GM23338 (cell line): ENCODE measurements around the gene STKLD1. TPM values are rescaled to one million over a fixed set of nuclear protein-coding genes. Genes with fewer than 3 reads are reported as not detected.

ENCODE experiments used
- ATAC-seq: fragments of 200-7000 bp; cut with Tn5 transposase; 3 replicates; pipeline ENCODE4 v1.9.1; 2020
- DNase-seq: peaks from one replicate; pipeline ENCODE4 v3.0.0-alpha.2; 2015; ENCODE audit warnings: low spot score
- H2AFZ ChIP-seq: fragments of 200-600 bp; sonication (generic); 2 replicates; pipeline ENCODE4 v1.8.0; 2016; ENCODE audit warnings: antibody characterized with exemption, mild to moderate bottlenecking, moderate library complexity
- H3F3A ChIP-seq: fragments of 200-600 bp; sonication (generic); replicated peaks from 2 replicates; pipeline ENCODE4 v1.8.0; 2017; ENCODE audit warnings: antibody characterized with exemption, mixed run types, low read depth
- H3K27ac ChIP-seq: fragments of 200-600 bp; sonication (generic); 2 replicates; pipeline ENCODE4 v1.6.1; 2016; ENCODE audit warnings: low read depth
- H3K27me3 ChIP-seq: fragments of 200-600 bp; sonication (generic); 2 replicates; pipeline ENCODE4 v1.8.0; 2016; ENCODE audit warnings: mild to moderate bottlenecking, mixed run types, moderate library complexity; ENCODE audit not compliant: insufficient read depth
- H3K36me3 ChIP-seq: fragments of 200-600 bp; sonication (generic); 2 replicates; pipeline ENCODE4 v1.8.0; 2016; ENCODE audit warnings: mild to moderate bottlenecking; ENCODE audit not compliant: insufficient read depth
- H3K4me1 ChIP-seq: fragments of 200-600 bp; sonication (generic); 2 replicates; pipeline ENCODE4 v1.8.0; 2016; ENCODE audit warnings: mild to moderate bottlenecking, moderate library complexity; ENCODE audit not compliant: insufficient read depth
- H3K4me2 ChIP-seq: fragments of 200-600 bp; sonication (generic); 2 replicates; pipeline ENCODE4 v1.7.1; 2017; ENCODE audit warnings: mixed run types
- H3K4me3 ChIP-seq: fragments of 200-600 bp; sonication (generic); 2 replicates; pipeline ENCODE4 v1.6.1; 2016; ENCODE audit warnings: mixed run types
- H3K79me2 ChIP-seq: fragments of 200-600 bp; sonication (generic); replicated peaks from 2 replicates; pipeline ENCODE4 v1.8.0; 2017; ENCODE audit warnings: mild to moderate bottlenecking; ENCODE audit not compliant: insufficient read depth
- H3K9me2 ChIP-seq: fragments of 200-600 bp; sonication (generic); 2 replicates; pipeline ENCODE4 v1.8.0; 2017; ENCODE audit not compliant: insufficient read depth
- H4K20me1 ChIP-seq: fragments of 200-600 bp; sonication (generic); replicated peaks from 2 replicates; pipeline ENCODE4 v1.8.0; 2017; ENCODE audit warnings: mild to moderate bottlenecking; ENCODE audit not compliant: insufficient read depth
- H3K27ac Mint-ChIP-seq: 2 replicates; pipeline ENCODE4 v1.8.0; 2020; ENCODE audit warnings: inconsistent platforms, mild to moderate bottlenecking, moderate library complexity, mixed read lengths
- H3K27me3 Mint-ChIP-seq: 3 replicates; pipeline ENCODE4 v1.8.0; 2022; ENCODE audit warnings: low read depth, mild to moderate bottlenecking, moderate library complexity, mixed read lengths, inconsistent platforms; ENCODE audit not compliant: insufficient read depth, poor library complexity
- H3K36me3 Mint-ChIP-seq: 3 replicates; pipeline ENCODE4 v1.8.0; 2021; ENCODE audit warnings: low read depth, mild to moderate bottlenecking, inconsistent platforms, moderate library complexity, mixed read lengths
- H3K4me1 Mint-ChIP-seq: 3 replicates; pipeline ENCODE4 v1.8.0; 2020; ENCODE audit warnings: mild to moderate bottlenecking, inconsistent platforms, mixed read lengths
- H3K4me3 Mint-ChIP-seq: 3 replicates; pipeline ENCODE4 v1.8.0; 2021; ENCODE audit warnings: moderate library complexity, mild to moderate bottlenecking, inconsistent platforms, mixed read lengths
- H3K9me3 Mint-ChIP-seq: 3 replicates; pipeline ENCODE4 v1.8.0; 2020; ENCODE audit warnings: moderate library complexity, mild to moderate bottlenecking, inconsistent platforms, mixed read lengths
- CREB1 ChIP-seq: fragments of 250-450 bp; sonication (Bioruptor Pico); IDR thresholded peaks from 2 replicates; pipeline ENCODE4 v1.5.0; 2020; ENCODE audit warnings: low read depth, mild to moderate bottlenecking, moderate library complexity
- ETS1 ChIP-seq: IDR thresholded peaks from 2 replicates; pipeline ENCODE4 v1.6.1; 2016; ENCODE audit warnings: antibody characterized with exemption
- EZH2 ChIP-seq: fragments of 200-600 bp; sonication (generic); IDR thresholded peaks from one replicate; pipeline ENCODE4 v1.8.0; 2017; ENCODE audit warnings: antibody characterized with exemption, mild to moderate bottlenecking, low read depth; ENCODE audit not compliant: unreplicated experiment
- EZH2phosphoT487 ChIP-seq: fragments of 200-600 bp; sonication (generic); IDR thresholded peaks from one replicate; pipeline ENCODE4 v1.8.1; 2018; ENCODE audit warnings: antibody characterized with exemption; ENCODE audit not compliant: unreplicated experiment
- NANOG ChIP-seq: IDR thresholded peaks from 2 replicates; pipeline ENCODE4 v1.6.1; 2016; ENCODE audit warnings: antibody characterized with exemption, borderline replicate concordance
- POLR2AphosphoS5 ChIP-seq: IDR thresholded peaks from 2 replicates; pipeline ENCODE4 v1.6.1; 2016; ENCODE audit warnings: antibody characterized with exemption, low read depth
- STAT1 ChIP-seq: IDR thresholded peaks from one replicate; pipeline ENCODE4 v1.6.1; 2016; ENCODE audit warnings: antibody characterized with exemption; ENCODE audit not compliant: unreplicated experiment
- ZNF114 ChIP-seq: fragments of 250-450 bp; sonication (Bioruptor Pico); IDR thresholded peaks from 2 replicates; pipeline ENCODE4 v1.5.0; 2020; ENCODE audit warnings: mild to moderate bottlenecking, moderate library complexity
- ZNF462 ChIP-seq: fragments of 250-450 bp; sonication (Bioruptor Pico); IDR thresholded peaks from 2 replicates; pipeline ENCODE4 v1.5.0; 2020; ENCODE audit warnings: mild to moderate bottlenecking, moderate library complexity
- polyA plus RNA-seq: library from polyadenylated mRNA; unstranded; fragments of >200 nt; fragmentation: Nextera tagmentation; extraction: Ambion mirVana; gene quantifications from 2 replicates; pipeline ENCODE4 v1.2.1, GENCODE V29; 2016
- total RNA-seq: library from RNA; depleted of rRNA; stranded (reverse); fragments of >200 nt; shearing (Covaris generic); gene quantifications from 2 replicates; pipeline ENCODE4 v1.2.3, GENCODE V29; 2014

Gene STKLD1
- total and polyA plus RNA-seq, 2 experiments from 2014 or later: 0.57 TPM; not detected in 1

- no peak overlapping the region for H3K4me3 ChIP-seq
- H3K4me2 ChIP-seq: no peak overlapping the region
- Mint-ChIP-seq H3K27me3 (peaks cover 5% of the 10 kb centered on the region), H3K27ac (no peak overlapping the region), H3K4me3 (no peak overlapping the region), H3K4me1 (0 out of 3 replicates have a peak, but pooled peaks cover 3% of the 10 kb centered on the region), H3K9me3 (no peaks in the 10 kb centered on the region), H3K36me3 (no peaks in the 10 kb centered on the region)
- no peaks in the 10 kb centered on the region for H3F3A ChIP-seq
- H3K9me2 ChIP-seq: no peaks in the 10 kb centered on the region
- H3K27me3 ChIP-seq: no peaks in the 10 kb centered on the region
- no peaks in the 10 kb centered on the region for H3K36me3 ChIP-seq
- peaks cover 9% of the 10 kb centered on the region; the same call in 1 of the 2 replicates for H3K4me1 ChIP-seq
- TF ChIP-seq ZNF114: no peak
- no peak for TF ChIP-seq NANOG
- no peak for TF ChIP-seq ZNF462 (CRISPR knock-in tag)
- no peak for TF ChIP-seq EZH2
- TF ChIP-seq POLR2AphosphoS5: no peak
- TF ChIP-seq ETS1: no peak
- no peak for TF ChIP-seq STAT1
- no peak for TF ChIP-seq CREB1 (CRISPR knock-in tag)
- no peak for TF ChIP-seq EZH2phosphoT487
- no peak overlapping the region for H2AFZ ChIP-seq
- ATAC-seq: no peak
- no peak overlapping the region for H3K27ac ChIP-seq
- no peaks in the 10 kb centered on the region for H3K79me2 ChIP-seq
- no peaks in the 10 kb centered on the region for H4K20me1 ChIP-seq
- no peak for DNase-seq
Measured at GRCh38 chr9:133454325-133454724, 78.2 kb downstream of the STKLD1 start.
